GM23248 (cell line): ENCODE measurements around the gene KAZN.

Source experiments
- EZH2 ChIP-seq: fragments of 200-600 bp; sonication (generic); IDR thresholded peaks from 2 replicates; pipeline ENCODE4 v1.6.1; 2018; ENCODE audit warnings: antibody characterized with exemption, mild to moderate bottlenecking; ENCODE audit not compliant: insufficient read depth, poor library complexity, severe bottlenecking
- EZH2phosphoT487 ChIP-seq: fragments of 200-600 bp; sonication (generic); IDR thresholded peaks from 2 replicates; pipeline ENCODE4 v1.6.1; 2018; ENCODE audit warnings: antibody characterized with exemption, moderate library complexity, mild to moderate bottlenecking, low read depth; ENCODE audit not compliant: insufficient read depth

DNA sequence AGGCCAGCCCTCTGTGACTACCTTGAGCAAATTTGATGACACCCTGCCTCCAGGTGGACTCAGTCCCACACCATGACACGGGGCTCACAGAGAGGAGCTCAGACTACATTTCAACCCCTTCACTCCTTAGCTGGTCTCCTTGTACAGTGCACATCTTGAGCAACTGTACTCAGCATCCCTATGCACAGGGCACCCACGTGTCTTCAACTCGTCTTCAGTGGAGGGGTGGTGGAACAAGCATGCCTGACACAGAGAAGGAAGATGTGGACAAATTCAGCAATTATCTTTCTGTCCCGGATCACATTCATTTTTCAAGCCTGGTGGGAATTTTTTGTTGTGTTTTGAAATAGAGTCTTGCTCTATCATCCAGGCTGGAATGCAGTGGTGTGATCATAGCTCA, 213.7 kb downstream of the KAZN start:
- TF ChIP-seq EZH2phosphoT487 (no peak), EZH2 (no peak)
